Activated CD8-positive, alpha-beta T cell treated with anti-CD3 and anti-CD28 coated beads for 36 hours (primary cell): ENCODE results near the gene DAAM2. TPM values are rescaled to one million over a fixed set of nuclear protein-coding genes. Genes with fewer than 3 reads are reported as not detected.

ENCODE experiments used
- ATAC-seq: fragments of 200-7000 bp; cut with Tn5 transposase; one replicate; pipeline ENCODE4 v1.10.0; 2021; ENCODE audit warnings: mild to moderate bottlenecking, moderate library complexity
- CTCF ChIA-PET: fragments of 350-600 bp; sonication (Branson Sonifier 250); formaldehyde crosslinking; loops from one replicate; lab custom pipeline; 2021; ENCODE audit warnings: antibody characterized with exemption; lab: Charles Lee
- POLR2A ChIA-PET: fragments of 350-600 bp; sonication (Branson Sonifier 250); formaldehyde crosslinking; loops from one replicate; lab custom pipeline; 2021; ENCODE audit warnings: antibody characterized with exemption; lab: Charles Lee
- DNase-seq: peaks from one replicate; pipeline ENCODE4 v3.0.0-alpha.2; 2020
- H3K27ac Mint-ChIP-seq: one replicate; pipeline ENCODE4 v1.8.0; 2021; ENCODE audit warnings: mild to moderate bottlenecking, mixed read lengths
- H3K27me3 Mint-ChIP-seq: one replicate; pipeline ENCODE4 v1.8.0; 2021; ENCODE audit warnings: mixed read lengths
- H3K36me3 Mint-ChIP-seq: one replicate; pipeline ENCODE4 v1.8.0; 2021; ENCODE audit warnings: low read depth, mixed read lengths
- H3K4me1 Mint-ChIP-seq: one replicate; pipeline ENCODE4 v1.8.0; 2021; ENCODE audit warnings: low read depth, mixed read lengths
- H3K4me3 Mint-ChIP-seq: one replicate; pipeline ENCODE4 v1.8.0; 2021; ENCODE audit warnings: mild to moderate bottlenecking, moderate library complexity, mixed read lengths
- H3K9me3 Mint-ChIP-seq: one replicate; pipeline ENCODE4 v1.8.0; 2021; ENCODE audit warnings: mixed read lengths
- CTCF ChIP-seq: fragments of 200-600 bp; IDR thresholded peaks from one replicate; pipeline ENCODE4 v1.8.0; 2022; ENCODE audit warnings: antibody characterized with exemption, mild to moderate bottlenecking
- intact Hi-C: fragments of 100-400 bp; cut with micrococcal nuclease; formaldehyde crosslinking; loops from one replicate; pipeline ENCODE4 v1.10.0; 2022
- total RNA-seq, 2 experiments: library from RNA; stranded (reverse); gene quantifications; one replicate each; pipeline ENCODE4 v1.2.3, GENCODE V29; 2021

DAAM2 gene
- total RNA-seq, 2 experiments from 2014 or later = not detected

GRCh38 chr6:39873439-39873838 is 81.3 kb downstream of the DAAM2 start:
- H3K27ac Mint-ChIP-seq = no peak overlapping the region
- no peak for DNase-seq
- ChIA-PET CTCF (interaction anchor here (4.9 kb wide), 1 partner anchor 8 kb away, joined by 25 read pairs; no protein-coding TSS in a partner anchor), POLR2A (no interaction called here)
- H3K36me3 Mint-ChIP-seq = no peaks in the 10 kb centered on the region
- no peaks in the 10 kb centered on the region for H3K4me1 Mint-ChIP-seq
- intact Hi-C loops = no loop called here
- H3K4me3 Mint-ChIP-seq = no peak overlapping the region
- no peak for TF ChIP-seq CTCF
- ATAC-seq = no peak
- no peaks in the 10 kb centered on the region for H3K9me3 Mint-ChIP-seq
- H3K27me3 Mint-ChIP-seq = peaks cover 1% of the 10 kb centered on the region

- peaks cover 1% of the 10 kb centered on the region for H3K27me3 Mint-ChIP-seq
- TF ChIP-seq CTCF = no peak
- no peaks in the 10 kb centered on the region for H3K4me1 Mint-ChIP-seq
- CTCF ChIA-PET = interaction anchor here (4.9 kb wide), 1 partner anchor 10 kb away, joined by 25 read pairs; no protein-coding TSS in a partner anchor
- POLR2A ChIA-PET = no interaction called here
- intact Hi-C loops = no loop called here
- no peak overlapping the region for H3K27ac Mint-ChIP-seq
- H3K36me3 Mint-ChIP-seq = no peaks in the 10 kb centered on the region
- no peak for DNase-seq
- no peak overlapping the region for H3K4me3 Mint-ChIP-seq
- ATAC-seq = no peak
- no peaks in the 10 kb centered on the region for H3K9me3 Mint-ChIP-seq
These were observed 83.9 kb downstream of the DAAM2 start for GRCh38 chr6:39876111-39876510.

GRCh38 chr6:39876826-39877225 is 84.7 kb downstream of the DAAM2 start:
- no peak overlapping the region for H3K4me3 Mint-ChIP-seq
- TF ChIP-seq CTCF = no peak
- no peak for ATAC-seq
- no peaks in the 10 kb centered on the region for H3K36me3 Mint-ChIP-seq
- intact Hi-C loops = no loop called here
- H3K9me3 Mint-ChIP-seq = no peaks in the 10 kb centered on the region
- peaks cover 1% of the 10 kb centered on the region for H3K27me3 Mint-ChIP-seq
- H3K4me1 Mint-ChIP-seq = no peaks in the 10 kb centered on the region
- POLR2A ChIA-PET = no interaction called here
- no peak overlapping the region for H3K27ac Mint-ChIP-seq
- CTCF ChIA-PET = interaction anchor here (4.9 kb wide), 1 partner anchor 11 kb away, joined by 25 read pairs; no protein-coding TSS in a partner anchor
- DNase-seq = no peak

- Mint-ChIP-seq H3K27me3 (peaks cover 1% of the 10 kb centered on the region), H3K9me3 (no peaks in the 10 kb centered on the region), H3K4me3 (no peak overlapping the region), H3K36me3 (no peaks in the 10 kb centered on the region), H3K27ac (no peak overlapping the region), H3K4me1 (no peaks in the 10 kb centered on the region)
- intact Hi-C loops = no loop called here
- ChIA-PET CTCF (interaction anchor here (1.6 kb wide), 1 partner anchor 14 kb away, joined by 9 read pairs; no protein-coding TSS in a partner anchor), POLR2A (no interaction called here)
- no peak for DNase-seq
- TF ChIP-seq CTCF = no peak
- ATAC-seq = no peak
These were observed 87.4 kb downstream of the DAAM2 start for GRCh38 chr6:39879535-39879934.

GRCh38 chr6:39880594-39880993 is 88.4 kb downstream of the DAAM2 start:
- Mint-ChIP-seq H3K4me3 (no peak overlapping the region), H3K27ac (no peak overlapping the region), H3K36me3 (no peaks in the 10 kb centered on the region), H3K4me1 (no peaks in the 10 kb centered on the region), H3K9me3 (no peaks in the 10 kb centered on the region), H3K27me3 (no peaks in the 10 kb centered on the region)
- POLR2A ChIA-PET = interaction anchor here (0.5 kb wide), 1 partner anchor 381 kb away, joined by 5 read pairs; no protein-coding TSS in a partner anchor
- CTCF ChIA-PET = interaction anchor here (0.8 to 1.6 kb wide), 2 partner anchors 8 to 15 kb away, joined by 3 to 9 read pairs; no protein-coding TSS in a partner anchor
- TF ChIP-seq CTCF = no peak
- DNase-seq = no peak
- no peak for ATAC-seq
- intact Hi-C loops = no loop called here
